Activated CD8-positive, alpha-beta memory T cell treated with anti-CD3 and anti-CD28 coated beads, Interleukin-2, amount 10 ng/mL, durations not matched to agents 7 days and 5 days (primary cell): ENCODE measurements around the gene CPNE4. TPM values are rescaled to one million over a fixed set of nuclear protein-coding genes. Genes with fewer than 3 reads are reported as not detected.

Experiments
- ATAC-seq: fragments of 150-1000 bp; cut with Tn5 transposase; one replicate; pipeline ENCODE4 v1.10.0; 2021; ENCODE audit warnings: moderate library complexity
- CTCF ChIA-PET: fragments of 350-600 bp; sonication (Branson Sonifier 250); formaldehyde crosslinking; loops from one replicate; lab custom pipeline; 2021; ENCODE audit warnings: antibody characterized with exemption; lab: Charles Lee
- DNase-seq: peaks from one replicate; pipeline ENCODE4 v3.0.0-alpha.2; 2020
- H3K27ac Mint-ChIP-seq: one replicate; pipeline ENCODE4 v1.8.0; 2021; ENCODE audit warnings: mild to moderate bottlenecking, mixed read lengths
- H3K27me3 Mint-ChIP-seq: one replicate; pipeline ENCODE4 v1.8.0; 2021; ENCODE audit warnings: mixed read lengths
- H3K36me3 Mint-ChIP-seq: one replicate; pipeline ENCODE4 v1.8.0; 2021; ENCODE audit warnings: mild to moderate bottlenecking, mixed read lengths
- H3K4me1 Mint-ChIP-seq: one replicate; pipeline ENCODE4 v1.8.0; 2021; ENCODE audit warnings: mixed read lengths
- H3K4me3 Mint-ChIP-seq: one replicate; pipeline ENCODE4 v1.8.0; 2021; ENCODE audit warnings: mild to moderate bottlenecking, moderate library complexity, mixed read lengths
- H3K9me3 Mint-ChIP-seq: one replicate; pipeline ENCODE4 v1.8.0; 2022; ENCODE audit warnings: low read depth, mixed read lengths
- total RNA-seq, 2 experiments: library from RNA; stranded (reverse); gene quantifications; one replicate each; pipeline ENCODE4 v1.2.3, GENCODE V29; 2021

Gene CPNE4
- total RNA-seq, 2 experiments from 2014 or later = not detected

DNA sequence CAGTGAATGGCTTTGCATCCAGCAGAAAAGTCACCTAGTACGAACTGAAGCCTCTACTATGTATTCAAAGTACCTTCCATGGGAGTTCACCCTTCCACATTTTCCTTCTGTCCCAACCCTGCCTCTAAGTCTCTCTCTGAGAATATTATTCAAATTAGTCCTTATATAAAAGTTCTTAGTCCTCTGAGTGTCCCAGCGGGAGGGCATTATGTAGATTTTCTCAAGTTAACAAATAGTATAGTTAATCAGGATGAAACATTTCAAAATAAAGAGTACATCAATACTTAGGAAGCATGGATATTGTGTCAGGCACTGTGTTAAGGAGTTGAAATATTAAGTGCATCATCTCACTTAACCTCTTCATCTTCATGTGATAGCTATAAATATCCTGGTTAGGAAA, 223.3 kb downstream of the CPNE4 start:
- Mint-ChIP-seq H3K27ac (no peak overlapping the region), H3K9me3 (no peaks in the 10 kb centered on the region), H3K4me1 (no peaks in the 10 kb centered on the region), H3K4me3 (no peak overlapping the region), H3K27me3 (peaks cover 27% of the 10 kb centered on the region), H3K36me3 (no peaks in the 10 kb centered on the region)
- CTCF ChIA-PET = no interaction called here
- ATAC-seq (no peak), DNase-seq (no peak)

DNA sequence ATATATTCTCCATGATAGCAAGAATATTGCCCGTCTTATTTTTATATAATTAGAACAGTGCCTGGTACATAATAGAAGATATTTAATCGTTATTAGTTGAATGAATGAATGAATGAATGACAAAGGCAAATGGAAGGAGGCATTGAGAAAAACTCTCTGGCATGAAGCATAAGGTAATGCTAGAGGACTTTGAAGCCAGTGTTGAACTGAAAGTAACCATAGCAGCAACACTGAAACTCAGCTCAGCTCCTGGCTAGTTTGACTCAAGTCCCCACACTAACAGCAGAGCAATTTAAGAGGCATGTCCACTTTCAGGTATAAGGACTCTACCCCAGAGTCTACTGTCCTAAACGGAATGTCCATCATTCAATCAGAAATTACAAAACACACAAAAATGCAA, 227.0 kb downstream of the CPNE4 start:
- Mint-ChIP-seq H3K9me3 (no peaks in the 10 kb centered on the region), H3K4me3 (no peak overlapping the region), H3K36me3 (no peaks in the 10 kb centered on the region), H3K27ac (no peak overlapping the region), H3K27me3 (peaks cover 29% of the 10 kb centered on the region), H3K4me1 (no peaks in the 10 kb centered on the region)
- ATAC-seq (no peak), DNase-seq (no peak)
- CTCF ChIA-PET = no interaction called here

DNA sequence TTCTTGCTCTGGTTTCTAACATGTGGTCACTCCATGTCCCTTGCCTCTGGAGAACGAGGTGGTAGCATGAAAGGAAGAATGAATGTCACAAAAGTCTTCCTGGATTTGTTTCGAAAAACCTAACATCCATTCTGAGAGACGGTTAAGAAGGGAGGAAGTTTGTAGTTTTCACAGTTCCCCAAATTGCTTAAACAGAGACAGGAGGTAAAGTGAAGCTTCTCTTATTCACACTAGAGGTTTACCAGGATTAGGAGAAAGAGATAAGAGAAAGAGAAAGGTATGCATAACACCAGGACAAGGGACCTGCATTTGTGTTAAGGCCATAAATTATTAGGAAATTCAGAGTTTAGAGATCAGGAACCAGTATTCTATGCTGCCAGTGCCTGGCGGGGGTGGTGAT, 228.1 kb downstream of the CPNE4 start:
- H3K4me3 Mint-ChIP-seq = no peak overlapping the region
- H3K36me3 Mint-ChIP-seq = no peaks in the 10 kb centered on the region
- H3K27me3 Mint-ChIP-seq = peaks cover 23% of the 10 kb centered on the region
- H3K4me1 Mint-ChIP-seq = no peaks in the 10 kb centered on the region
- H3K27ac Mint-ChIP-seq = no peak overlapping the region
- DNase-seq (no peak), ATAC-seq (no peak)
- CTCF ChIA-PET = no interaction called here
- no peaks in the 10 kb centered on the region for H3K9me3 Mint-ChIP-seq

DNA sequence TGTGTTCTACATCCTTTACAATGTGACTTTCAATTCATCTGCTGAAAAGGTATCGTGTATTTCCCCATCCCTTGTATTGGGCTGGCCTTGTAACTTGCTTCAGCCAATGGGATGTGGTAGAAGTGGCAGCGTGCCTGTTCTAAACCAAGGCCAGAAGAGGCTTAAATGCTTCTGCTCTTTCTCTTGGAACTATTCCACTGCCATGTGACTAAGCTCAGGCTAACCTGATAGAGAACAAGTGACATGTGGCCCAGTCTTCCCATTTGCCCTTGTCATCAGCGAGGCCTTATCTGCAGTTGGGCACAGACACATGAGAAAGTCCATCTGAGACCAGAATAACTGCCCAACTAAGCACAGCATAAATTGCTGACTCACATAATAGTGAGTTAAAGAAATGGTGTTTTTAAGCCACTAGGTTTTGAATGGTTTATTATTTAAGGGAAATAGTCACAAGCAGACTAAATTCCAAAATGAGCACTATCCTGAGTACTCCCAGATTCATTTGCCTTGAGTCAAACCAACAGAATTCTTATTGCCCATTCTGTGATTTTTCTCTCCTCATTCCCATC, 230.2 kb downstream of the CPNE4 start:
- H3K9me3 Mint-ChIP-seq = no peaks in the 10 kb centered on the region
- H3K27ac Mint-ChIP-seq = no peak overlapping the region
- H3K4me1 Mint-ChIP-seq = no peaks in the 10 kb centered on the region
- no peaks in the 10 kb centered on the region for H3K36me3 Mint-ChIP-seq
- DNase-seq = no peak
- CTCF ChIA-PET = no interaction called here
- peaks cover 13% of the 10 kb centered on the region for H3K27me3 Mint-ChIP-seq
- no peak for ATAC-seq
- H3K4me3 Mint-ChIP-seq = no peak overlapping the region

DNA sequence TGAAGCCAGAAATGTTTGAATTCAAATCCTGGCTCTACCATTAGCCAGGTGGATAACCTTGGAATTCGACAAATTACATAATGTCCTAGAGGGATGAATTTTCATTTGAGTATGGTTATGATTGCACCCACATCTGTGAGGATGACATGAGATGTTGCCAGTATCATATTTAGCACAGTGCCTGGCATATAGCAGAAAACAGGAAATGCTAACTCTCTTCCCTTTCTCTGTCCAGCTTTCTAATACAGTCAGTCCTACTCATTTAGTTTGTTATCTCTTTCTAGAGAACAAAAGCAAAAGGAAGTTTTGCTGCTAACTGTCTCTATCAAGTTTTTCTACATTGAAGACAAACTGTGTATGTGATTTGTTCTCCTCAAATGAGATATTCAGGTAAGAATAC, 231.7 kb downstream of the CPNE4 start:
- Mint-ChIP-seq H3K4me1 (no peaks in the 10 kb centered on the region), H3K9me3 (no peaks in the 10 kb centered on the region), H3K4me3 (no peak overlapping the region), H3K27me3 (peaks cover 7% of the 10 kb centered on the region), H3K36me3 (no peaks in the 10 kb centered on the region), H3K27ac (no peak overlapping the region)
- DNase-seq (no peak), ATAC-seq (no peak)
- CTCF ChIA-PET = no interaction called here

DNA sequence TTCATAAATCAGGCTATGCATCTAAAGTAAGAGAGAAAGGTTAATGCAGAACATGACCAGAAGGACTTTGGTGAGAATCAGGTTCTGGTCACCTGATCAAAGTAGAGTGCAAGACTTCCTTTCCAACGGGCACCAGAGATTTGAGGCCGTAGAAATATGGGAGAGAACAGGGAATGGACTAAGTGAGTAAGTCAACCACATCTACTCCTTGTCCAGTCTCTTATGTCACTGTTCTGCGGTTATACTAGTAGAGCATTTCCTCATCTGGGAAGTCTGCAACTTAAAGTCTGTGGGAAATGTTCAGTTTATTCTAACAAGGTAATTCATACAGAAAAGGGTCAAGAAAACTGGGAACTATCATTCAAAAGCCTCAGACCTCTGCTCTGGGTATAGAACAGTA, 232.8 kb downstream of the CPNE4 start:
- H3K4me1 Mint-ChIP-seq = no peaks in the 10 kb centered on the region
- ATAC-seq (no peak), DNase-seq (no peak)
- CTCF ChIA-PET = no interaction called here
- H3K27me3 Mint-ChIP-seq = peaks cover 7% of the 10 kb centered on the region
- no peak overlapping the region for H3K4me3 Mint-ChIP-seq
- no peak overlapping the region for H3K27ac Mint-ChIP-seq
- H3K9me3 Mint-ChIP-seq = no peaks in the 10 kb centered on the region
- H3K36me3 Mint-ChIP-seq = no peaks in the 10 kb centered on the region

DNA sequence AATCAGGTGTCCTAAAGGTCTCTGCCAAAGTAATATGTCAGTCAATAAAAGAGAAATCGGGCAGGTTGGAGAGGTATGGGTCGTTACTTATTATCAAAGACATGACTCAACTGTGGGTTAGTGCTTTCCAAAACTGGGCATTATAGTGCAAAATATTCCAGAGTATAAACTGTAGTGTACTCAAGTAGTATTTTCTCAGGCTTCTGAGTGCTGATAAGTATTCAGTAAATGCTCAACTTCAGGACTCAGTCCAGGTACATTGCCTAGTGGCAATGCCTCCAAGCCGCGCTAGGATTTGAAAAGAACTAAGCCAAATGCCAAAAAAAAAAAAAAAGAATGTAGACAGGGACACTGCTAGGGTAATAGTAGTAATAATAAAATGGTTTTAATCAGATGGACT, 233.2 kb downstream of the CPNE4 start:
- no peak for ATAC-seq
- H3K9me3 Mint-ChIP-seq = no peaks in the 10 kb centered on the region
- CTCF ChIA-PET = no interaction called here

DNA sequence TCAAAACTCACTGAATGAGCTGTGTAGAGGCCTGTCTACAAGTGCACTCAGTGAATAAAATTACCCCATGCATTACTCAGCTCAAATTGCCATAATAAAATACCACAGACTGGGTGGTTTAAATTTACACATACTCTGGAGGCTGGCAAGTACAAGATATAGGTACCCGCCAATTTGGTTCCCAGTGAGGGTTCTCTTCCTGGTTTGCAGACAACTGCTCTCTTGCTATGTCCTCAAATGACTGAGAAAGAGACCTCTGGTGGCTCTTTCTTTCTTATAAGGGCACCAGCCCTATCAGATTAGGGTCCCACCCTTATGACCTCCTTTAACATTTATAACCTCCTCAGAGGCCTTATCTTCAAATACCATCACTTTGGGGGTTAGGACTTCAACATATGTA, 237.0 kb downstream of the CPNE4 start:
- H3K4me3 Mint-ChIP-seq = no peak overlapping the region
- CTCF ChIA-PET = no interaction called here

More for the DNA sequence above, 233.2 kb downstream of the CPNE4 start:
- no peaks in the 10 kb centered on the region for H3K36me3 Mint-ChIP-seq
- no peak for DNase-seq
- peaks cover 3% of the 10 kb centered on the region for H3K4me1 Mint-ChIP-seq
- peaks cover 7% of the 10 kb centered on the region for H3K27me3 Mint-ChIP-seq
- H3K4me3 Mint-ChIP-seq = no peak overlapping the region
- H3K27ac Mint-ChIP-seq = no peak overlapping the region

DNA sequence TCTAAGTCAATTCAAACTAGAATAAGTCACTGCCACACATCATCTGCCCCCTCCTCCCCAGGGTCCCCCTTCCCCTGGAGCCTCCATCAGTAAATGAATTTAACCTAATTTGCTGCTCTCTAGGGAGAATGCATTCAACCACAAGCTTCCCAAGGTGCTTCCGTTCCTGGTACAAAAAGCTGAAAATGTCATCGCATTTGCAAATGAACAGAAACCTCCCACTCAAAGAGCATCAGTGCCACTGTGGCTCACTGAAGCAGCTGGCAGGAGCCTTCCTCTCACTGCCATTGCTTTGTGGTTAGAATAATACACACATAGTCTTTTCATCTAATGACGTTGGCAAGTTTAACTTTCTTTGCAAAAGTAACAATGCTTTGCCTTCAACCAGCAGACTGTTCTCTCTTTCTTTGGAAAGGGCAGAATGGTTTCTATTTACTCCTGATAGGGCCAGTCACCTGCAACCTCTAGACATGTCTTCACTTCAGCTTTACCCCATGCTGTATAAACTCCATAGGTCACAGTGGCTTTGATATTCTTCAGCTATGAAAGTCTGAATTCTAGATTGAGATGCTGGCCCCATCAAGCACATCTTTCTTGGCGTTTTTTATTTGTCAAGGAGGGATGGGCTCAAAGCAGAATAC, 238.1 kb downstream of the CPNE4 start:
- peaks cover 9% of the 10 kb centered on the region for H3K4me1 Mint-ChIP-seq
- H3K27me3 Mint-ChIP-seq = peaks cover 9% of the 10 kb centered on the region
- no peak overlapping the region for H3K4me3 Mint-ChIP-seq
- no peaks in the 10 kb centered on the region for H3K36me3 Mint-ChIP-seq
- ATAC-seq = no peak
- H3K27ac Mint-ChIP-seq = no peak overlapping the region
- CTCF ChIA-PET = interaction anchor here (0.7 to 1.9 kb wide), 2 partner anchors 13 to 233 kb away, joined by 3 to 5 read pairs; no protein-coding TSS in a partner anchor
- no peak for DNase-seq
- no peaks in the 10 kb centered on the region for H3K9me3 Mint-ChIP-seq

More for the DNA sequence above, 237.0 kb downstream of the CPNE4 start:
- Mint-ChIP-seq H3K27ac (no peak overlapping the region), H3K9me3 (no peaks in the 10 kb centered on the region), H3K4me1 (peaks cover 9% of the 10 kb centered on the region), H3K27me3 (peaks cover 10% of the 10 kb centered on the region), H3K36me3 (no peaks in the 10 kb centered on the region)
- ATAC-seq = no peak
- DNase-seq = no peak

DNA sequence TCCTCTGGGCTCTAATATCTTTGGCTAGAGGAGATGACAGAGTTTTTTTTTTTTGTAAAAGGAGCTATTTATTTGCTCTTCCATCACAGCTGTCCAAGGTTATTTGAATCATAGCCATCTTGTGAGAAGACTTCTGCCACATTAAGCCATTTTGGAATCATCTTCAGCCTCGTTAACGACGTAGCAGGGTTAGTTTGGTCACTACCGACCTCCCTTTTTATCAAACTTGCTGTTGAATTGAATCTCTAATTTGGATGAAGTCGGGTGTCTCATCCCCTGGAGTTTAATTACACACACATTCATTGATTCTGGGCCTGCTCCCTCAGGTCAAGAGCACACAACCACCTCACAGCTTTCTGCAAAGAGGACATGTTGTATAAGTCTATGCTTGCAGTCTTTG, 238.7 kb downstream of the CPNE4 start:
- CTCF ChIA-PET = interaction anchor here (0.7 to 1.9 kb wide), 2 partner anchors 13 to 233 kb away, joined by 3 to 5 read pairs; no protein-coding TSS in a partner anchor
- H3K4me1 Mint-ChIP-seq = peaks cover 9% of the 10 kb centered on the region

DNA sequence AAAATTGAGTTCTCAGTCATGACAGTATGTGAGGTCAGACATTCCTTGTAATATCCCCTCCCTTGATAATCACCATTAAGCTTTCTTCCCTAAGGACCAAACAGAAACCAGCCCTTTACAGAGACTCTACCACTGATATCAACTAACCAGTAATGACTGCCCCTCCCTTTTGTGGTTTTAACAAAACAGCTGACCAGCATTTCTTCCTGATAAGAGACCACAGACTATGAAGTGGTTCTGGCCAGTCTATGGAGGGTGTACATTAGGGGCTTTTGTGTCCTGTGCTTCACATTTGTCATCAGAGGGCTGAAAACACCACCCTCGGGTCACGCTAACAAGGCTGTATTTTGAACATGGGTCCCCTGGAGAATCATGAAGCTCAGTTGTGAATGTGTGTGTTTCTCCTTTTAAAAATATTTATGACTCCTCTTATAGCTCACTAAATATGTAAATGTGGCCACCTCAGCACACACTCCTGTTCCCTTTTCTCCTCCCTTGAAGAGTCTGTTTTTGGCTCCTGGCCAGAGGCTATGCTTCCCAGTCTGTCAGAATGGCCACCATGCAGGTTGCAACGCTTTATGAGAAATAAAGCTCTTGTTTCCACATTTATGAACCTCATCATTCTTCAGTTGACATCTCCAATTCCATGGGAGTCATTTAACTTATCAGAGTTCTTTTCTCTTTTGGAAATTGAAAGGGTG, 239.3 kb downstream of the CPNE4 start:
- Mint-ChIP-seq H3K27ac (no peak overlapping the region), H3K36me3 (no peaks in the 10 kb centered on the region), H3K27me3 (peaks cover 15% of the 10 kb centered on the region), H3K4me1 (peaks cover 9% of the 10 kb centered on the region), H3K9me3 (no peaks in the 10 kb centered on the region), H3K4me3 (no peak overlapping the region)
- DNase-seq = no peak
- CTCF ChIA-PET = interaction anchor here (0.7 to 1.9 kb wide), 5 partner anchors 14 to 234 kb away, joined by 3 to 9 read pairs (median 3); no protein-coding TSS in a partner anchor
- ATAC-seq = no peak

More for the DNA sequence above, 238.7 kb downstream of the CPNE4 start:
- no peak overlapping the region for H3K27ac Mint-ChIP-seq
- ATAC-seq (no peak), DNase-seq (no peak)
- H3K9me3 Mint-ChIP-seq = no peaks in the 10 kb centered on the region
- H3K4me3 Mint-ChIP-seq = no peak overlapping the region
- peaks cover 12% of the 10 kb centered on the region for H3K27me3 Mint-ChIP-seq
- no peaks in the 10 kb centered on the region for H3K36me3 Mint-ChIP-seq

DNA sequence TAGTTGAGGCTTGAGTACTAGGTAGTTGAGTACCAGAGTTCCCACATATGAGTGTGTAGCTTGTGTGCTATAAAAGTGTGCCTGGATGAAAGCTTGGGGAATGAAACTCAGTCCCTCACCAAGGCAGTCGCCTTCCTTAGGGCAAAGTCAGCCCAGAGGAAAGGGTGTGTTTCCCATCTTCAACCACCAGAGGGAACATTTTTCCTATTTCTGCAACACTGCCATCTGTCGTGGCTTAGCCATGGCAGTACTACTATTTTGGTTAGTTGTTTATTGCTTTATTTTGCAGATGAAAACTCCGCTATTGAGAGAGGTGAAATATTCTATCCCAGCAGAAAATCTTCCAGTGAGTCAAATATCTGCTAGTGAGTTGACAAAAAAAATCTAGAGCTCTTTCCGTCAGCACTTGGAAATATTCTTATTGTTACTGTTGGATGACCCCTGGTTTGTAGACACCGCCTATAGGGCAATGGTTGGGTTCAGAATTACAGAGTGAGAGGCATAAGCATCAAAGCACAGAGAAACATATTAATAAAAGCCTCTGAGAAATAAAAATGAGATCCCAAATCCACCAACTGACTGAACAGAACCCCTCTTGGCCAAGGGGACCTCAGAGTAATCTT, 239.9 kb downstream of the CPNE4 start:
- no peak overlapping the region for H3K27ac Mint-ChIP-seq
- no peaks in the 10 kb centered on the region for H3K9me3 Mint-ChIP-seq
- H3K36me3 Mint-ChIP-seq = no peaks in the 10 kb centered on the region
- H3K4me3 Mint-ChIP-seq = no peak overlapping the region
- ATAC-seq (peak; percentile 70), DNase-seq (no peak)
- peaks cover 16% of the 10 kb centered on the region for H3K27me3 Mint-ChIP-seq
- CTCF ChIA-PET = interaction anchor here (1.0 to 1.6 kb wide), 3 partner anchors 24 to 235 kb away, joined by 3 to 9 read pairs (median 3); no protein-coding TSS in a partner anchor
- peaks cover 9% of the 10 kb centered on the region for H3K4me1 Mint-ChIP-seq

DNA sequence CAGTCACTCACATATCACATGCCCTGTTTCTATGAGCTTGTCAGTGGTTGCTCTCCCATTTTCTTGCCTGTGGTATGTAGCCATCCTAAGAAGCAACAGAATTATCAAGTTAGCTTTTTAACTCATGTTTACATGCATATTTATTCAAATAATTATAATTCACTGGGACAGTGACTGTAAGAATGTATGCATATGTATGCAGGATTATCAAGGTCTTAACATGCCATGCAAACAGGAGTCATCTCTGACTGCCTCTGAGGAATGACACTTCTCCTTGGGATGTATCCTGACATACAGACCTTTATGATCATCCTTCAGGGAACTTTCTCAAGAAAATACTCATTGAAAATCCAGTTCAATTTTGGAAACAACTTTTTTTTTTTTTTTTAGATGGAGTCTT, 240.9 kb downstream of the CPNE4 start:
- H3K27me3 Mint-ChIP-seq = peaks cover 16% of the 10 kb centered on the region
- peaks cover 9% of the 10 kb centered on the region for H3K4me1 Mint-ChIP-seq
- no peaks in the 10 kb centered on the region for H3K36me3 Mint-ChIP-seq
- H3K27ac Mint-ChIP-seq = no peak overlapping the region
- no peak for ATAC-seq
- H3K4me3 Mint-ChIP-seq = no peak overlapping the region
- DNase-seq = no peak
- H3K9me3 Mint-ChIP-seq = no peaks in the 10 kb centered on the region
- CTCF ChIA-PET = interaction anchor here (1.6 kb wide), 1 partner anchor 236 kb away, joined by 9 read pairs; no protein-coding TSS in a partner anchor
